ENCODE measurements around the gene ZCCHC17. TPM values are rescaled to one million over a fixed set of nuclear protein-coding genes. Genes with fewer than 3 reads are reported as not detected.
A peak's percentile ranks its signal among the peaks of the same experiment; 100 is the strongest.

The ZCCHC17 gene
- total RNA-seq, 1 experiment from 2014 or later = 30.2 TPM

GRCh38 chr1:31412732-31413404, 116.0 kb downstream of the ZCCHC17 start, which contains the start of gene SERINC2:
Gene SERINC2 (plus strand): TSS chr1:31413213. CDS start chr1:31413266, 53 bp downstream.
- ATAC-seq = peak; percentile 67
- peak; percentile 71 for DNase-seq
- no TSS peak for BruUV-seq (replicated peaks)

GRCh38 chr1:31413405-31414001, 116.7 kb downstream of the ZCCHC17 start:
- Histone ChIP-seq H3K36me3 (ENCODE audit: low read depth, low read length) (no peaks in the 10 kb centered on the region), H3K4me2 (ENCODE audit: low read length) (peak overlapping the region; percentile 97), H2AFZ (ENCODE audit: low read length) (peak overlapping the region; percentile 92), H3K27me3 (ENCODE audit: low read length) (no peaks in the 10 kb centered on the region), H3K4me1 (ENCODE audit: insufficient read depth, low read length) (peaks cover 26% of the 10 kb centered on the region), H3K9ac (ENCODE audit: low read length) (peak overlapping the region; percentile 91), H4K20me1 (ENCODE audit: low read length) (no peaks in the 10 kb centered on the region), H3K4me3 (ENCODE audit: low read length) (peak overlapping the region; percentile 99), H3K9me3 (ENCODE audit: low read length) (no peaks in the 10 kb centered on the region), H3K9me2 (replicated peaks; ENCODE audit: low read length) (no peaks in the 10 kb centered on the region), H3F3A (ENCODE audit: low read length, unreplicated experiment) (no peaks in the 10 kb centered on the region), H3K79me2 (ENCODE audit: low read length) (peaks cover 31% of the 10 kb centered on the region), H3K27ac (ENCODE audit: low read length) (peak overlapping the region; percentile 37)
- ATAC-seq (peak; percentile 76), DNase-seq (peak; percentile 74)
- BruUV-seq (replicated peaks) = no TSS peak
- CTCF ChIA-PET = no interaction called here
- POLR2A ChIA-PET (ENCODE audit: unreplicated experiment) = interaction anchor here (0.6 kb wide), 1 partner anchor 981 kb away, joined by 6 read pairs; the partner anchor contains the start of gene BSDC1
- TF ChIP-seq EZH2phosphoT487 (IDR thresholded peaks at IDR 0.05; ENCODE audit: borderline replicate concordance, low read length) (no peak), CTCF (conservative IDR thresholded peaks at IDR 0.05; ENCODE audit: low read depth, low read length) (no peak), EZH2 (IDR thresholded peaks at IDR 0.05; ENCODE audit: low read length, unreplicated experiment) (no peak)
- intact Hi-C loops (cut with micrococcal nuclease) = no loop called here

More at GRCh38 chr1:31412732-31413404, 116.0 kb downstream of the ZCCHC17 start, which contains the start of gene SERINC2:
- Histone ChIP-seq H3K9me2 (replicated peaks; ENCODE audit: low read length) (no peaks in the 10 kb centered on the region), H3K79me2 (ENCODE audit: low read length) (peaks cover 31% of the 10 kb centered on the region), H3K9me3 (ENCODE audit: low read length) (no peaks in the 10 kb centered on the region), H3F3A (ENCODE audit: low read length, unreplicated experiment) (no peaks in the 10 kb centered on the region), H4K20me1 (ENCODE audit: low read length) (no peaks in the 10 kb centered on the region), H3K27ac (ENCODE audit: low read length) (peak within 1 kb of the TSS; percentile 37), H3K36me3 (ENCODE audit: low read depth, low read length) (no peaks in the 10 kb centered on the region), H3K4me2 (ENCODE audit: low read length) (peak within 1 kb of the TSS; percentile 97), H3K4me1 (ENCODE audit: insufficient read depth, low read length) (peaks cover 26% of the 10 kb centered on the region), H3K27me3 (ENCODE audit: low read length) (no peaks in the 10 kb centered on the region), H3K4me3 (ENCODE audit: low read length) (peak within 1 kb of the TSS; percentile 99), H3K9ac (ENCODE audit: low read length) (peak within 1 kb of the TSS; percentile 91), H2AFZ (ENCODE audit: low read length) (peak within 1 kb of the TSS; percentile 92)
- CTCF ChIA-PET = no interaction called here
- intact Hi-C loops (cut with micrococcal nuclease) = no loop called here
- POLR2A ChIA-PET (ENCODE audit: unreplicated experiment) = no interaction called here
- TF ChIP-seq EZH2 (IDR thresholded peaks at IDR 0.05; ENCODE audit: low read length, unreplicated experiment) (no peak), CTCF (conservative IDR thresholded peaks at IDR 0.05; ENCODE audit: low read depth, low read length) (no peak), EZH2phosphoT487 (IDR thresholded peaks at IDR 0.05; ENCODE audit: borderline replicate concordance, low read length) (no peak)

Other genes starting within 250 kb of the ZCCHC17 start
- gene PUM1, start 231.3 kb upstream of the ZCCHC17 start, total RNA-seq (2014; rRNA removed) = 43.3 and 50.7 TPM in 2 replicates
- 0.18 and 0.75 TPM in 2 replicates for gene NKAIN1, start 57.1 kb upstream of the ZCCHC17 start, total RNA-seq (2014; rRNA removed)
- 230 and 288 TPM in 2 replicates for gene SNRNP40, start 244 bp upstream of the ZCCHC17 start, total RNA-seq (2014; rRNA removed)
- 0.40 TPM in 1 of 2 replicates, not detected in the other for gene FABP3, start 76.0 kb downstream of the ZCCHC17 start, total RNA-seq (2014; rRNA removed)
- gene SERINC2, start 116.2 kb downstream of the ZCCHC17 start, total RNA-seq (2014; rRNA removed) = 44.6 and 51.5 TPM in 2 replicates

Measured in PC-3 (cell line).